Measurements from ENCODE around the gene RELN. TPM values are rescaled to one million over a fixed set of nuclear protein-coding genes. Genes with fewer than 3 reads are reported as not detected.

The RELN gene
- total and polyA plus RNA-seq, 9 of the 15 experiments (the other 6 are each of a cell fraction or from before 2014, with no cell fraction given), result 12.9 to 43.2 (median 18.1) TPM

DNA sequence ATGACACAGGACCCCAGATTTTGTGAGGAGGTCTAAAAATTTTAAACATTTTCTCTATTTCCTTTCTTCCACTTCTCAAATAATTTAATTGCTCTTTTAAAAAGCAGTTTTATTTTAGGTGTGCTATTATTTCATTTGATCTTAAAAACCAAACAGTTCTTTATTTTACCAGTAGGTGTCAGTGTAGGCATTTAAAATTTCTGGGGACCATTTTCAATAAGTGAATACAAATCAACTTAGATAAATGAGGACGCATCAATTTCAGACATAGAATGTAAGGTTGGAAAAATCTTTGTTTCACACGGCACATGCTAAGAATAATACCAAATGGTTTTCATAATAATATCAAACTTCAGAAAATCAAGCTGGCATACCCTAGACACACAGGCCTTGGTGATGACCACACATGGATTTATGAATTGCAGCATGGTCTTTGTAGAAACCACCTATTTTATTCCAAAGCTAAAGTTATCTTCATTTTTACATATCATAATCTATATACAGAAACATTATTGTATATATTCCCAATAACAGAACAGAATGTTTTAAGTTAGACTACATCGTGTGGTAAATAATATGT, 415.9 kb downstream of the RELN start (continued):
- TF ChIP-seq ZNF318 (IDR thresholded peaks at IDR 0.05; ENCODE audit: borderline replicate concordance in 1 of 2, low read depth in 1 of 2), result peak in 1 of 2 experiments; percentile 28; a peak in 1 of 4 replicates
- no peak for TF ChIP-seq RBM17 (IDR thresholded peaks at IDR 0.05; ENCODE audit: borderline replicate concordance, low read depth, low read length)
- no peak for TF ChIP-seq DPF2 (IDR thresholded peaks at IDR 0.05)
- TF ChIP-seq IFI16 (CRISPR knock-in tag; IDR thresholded peaks at IDR 0.05), result no peak
- TF ChIP-seq DEAF1 (CRISPR knock-in tag; IDR thresholded peaks at IDR 0.05), result peak; percentile 92
- TF ChIP-seq, protein P1, sequence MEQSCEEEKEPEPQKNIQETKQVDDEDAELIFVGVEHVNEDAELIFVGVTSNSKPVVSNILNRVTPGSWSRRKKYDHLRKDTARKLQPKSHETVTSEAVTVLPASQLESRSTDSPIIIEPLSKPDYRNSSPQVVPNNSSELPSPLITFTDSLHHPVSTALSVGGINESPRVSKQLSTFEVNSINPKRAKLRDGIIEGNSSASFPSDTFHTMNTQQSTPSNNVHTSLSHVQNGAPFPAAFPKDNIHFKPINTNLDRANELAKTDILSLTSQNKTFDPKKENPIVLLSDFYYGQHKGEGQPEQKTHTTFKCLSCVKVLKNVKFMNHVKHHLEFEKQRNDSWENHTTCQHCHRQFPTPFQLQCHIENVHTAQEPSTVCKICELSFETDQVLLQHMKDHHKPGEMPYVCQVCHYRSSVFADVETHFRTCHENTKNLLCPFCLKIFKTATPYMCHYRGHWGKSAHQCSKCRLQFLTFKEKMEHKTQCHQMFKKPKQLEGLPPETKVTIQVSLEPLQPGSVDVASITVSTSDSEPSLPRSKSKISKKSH (CRISPR knock-in tag; IDR thresholded peaks at IDR 0.05), result no peak
- TF ChIP-seq SRSF7 (optimal IDR thresholded peaks at IDR 0.05; ENCODE audit: low read depth, low read length), result no peak
- no peak for TF ChIP-seq ZNF583 (CRISPR knock-in tag; IDR thresholded peaks at IDR 0.05)
- TF ChIP-seq HSF4 (CRISPR knock-in tag; IDR thresholded peaks at IDR 0.05; ENCODE audit: borderline replicate concordance), result no peak
- TF ChIP-seq, protein P2, sequence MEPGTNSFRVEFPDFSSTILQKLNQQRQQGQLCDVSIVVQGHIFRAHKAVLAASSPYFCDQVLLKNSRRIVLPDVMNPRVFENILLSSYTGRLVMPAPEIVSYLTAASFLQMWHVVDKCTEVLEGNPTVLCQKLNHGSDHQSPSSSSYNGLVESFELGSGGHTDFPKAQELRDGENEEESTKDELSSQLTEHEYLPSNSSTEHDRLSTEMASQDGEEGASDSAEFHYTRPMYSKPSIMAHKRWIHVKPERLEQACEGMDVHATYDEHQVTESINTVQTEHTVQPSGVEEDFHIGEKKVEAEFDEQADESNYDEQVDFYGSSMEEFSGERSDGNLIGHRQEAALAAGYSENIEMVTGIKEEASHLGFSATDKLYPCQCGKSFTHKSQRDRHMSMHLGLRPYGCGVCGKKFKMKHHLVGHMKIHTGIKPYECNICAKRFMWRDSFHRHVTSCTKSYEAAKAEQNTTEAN (CRISPR knock-in tag; IDR thresholded peaks at IDR 0.05), result no peak
- peak; percentile 51; the same call in 1 of the 2 replicates for TF ChIP-seq SMC3 (conservative IDR thresholded peaks at IDR 0.05; ENCODE audit: insufficient read depth, low read depth, low read length)
